ENCODE data around the gene ILK. TPM values are rescaled to one million over a fixed set of nuclear protein-coding genes. Genes with fewer than 3 reads are reported as not detected.

ILK gene
- total RNA-seq, 2 donors from 2014 or later: 125 to 136 TPM

DNA sequence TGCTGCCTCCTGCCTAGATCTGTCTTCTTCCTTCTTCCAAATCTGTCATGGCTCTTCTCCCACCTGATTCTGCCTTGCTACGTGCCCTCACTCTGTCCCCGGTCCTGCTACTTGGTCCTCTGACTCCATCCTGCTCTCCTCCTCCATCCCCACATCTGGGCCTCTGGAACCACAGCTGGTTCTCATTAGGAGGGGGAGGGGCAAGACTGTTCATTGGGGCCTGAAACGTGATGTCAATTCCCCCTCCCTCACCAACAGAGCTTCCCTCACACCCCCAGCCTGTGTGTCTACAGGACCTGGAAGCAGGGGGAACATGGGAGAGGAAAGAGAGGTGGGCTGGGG, 43.0 kb downstream of the ILK start:
- Mint-ChIP-seq H3K9me3 (no peaks in the 10 kb centered on the region), H3K27me3 (ENCODE audit: insufficient read depth) (no peaks in the 10 kb centered on the region), H3K27ac (no peak overlapping the region), H3K4me1 (no peaks in the 10 kb centered on the region), H3K4me3 (no peak overlapping the region), H3K36me3 (ENCODE audit: low read depth) (no peaks in the 10 kb centered on the region)
- Histone ChIP-seq H3K4me1 (ENCODE audit: control insufficient read depth, insufficient read depth, low read length) (no peaks in the 10 kb centered on the region), H3K27ac (ENCODE audit: low read depth, low read length) (no peak overlapping the region), H3K4me3 (ENCODE audit: low read length) (no peak overlapping the region), H3K9me3 (ENCODE audit: control insufficient read depth, low read length) (no peaks in the 10 kb centered on the region), H3K27me3 (ENCODE audit: control insufficient read depth, insufficient read depth, low read length, poor library complexity, severe bottlenecking) (no peaks in the 10 kb centered on the region), H3K36me3 (ENCODE audit: control insufficient read depth, insufficient read depth, low read length) (peaks cover 3% of the 10 kb centered on the region), H3K9ac (ENCODE audit: extremely low read depth, low read length, poor library complexity, severe bottlenecking) (no peak overlapping the region)
- 78% methylated on average over 2 of the region's 3 CpGs; no CpG with 5 or more reads in 1 of the 2 experiments for WGBS, 2 experiments (ENCODE audit: insufficient coverage in 1 of 2, insufficient read length in 1 of 2)
- TF ChIP-seq, protein P1, sequence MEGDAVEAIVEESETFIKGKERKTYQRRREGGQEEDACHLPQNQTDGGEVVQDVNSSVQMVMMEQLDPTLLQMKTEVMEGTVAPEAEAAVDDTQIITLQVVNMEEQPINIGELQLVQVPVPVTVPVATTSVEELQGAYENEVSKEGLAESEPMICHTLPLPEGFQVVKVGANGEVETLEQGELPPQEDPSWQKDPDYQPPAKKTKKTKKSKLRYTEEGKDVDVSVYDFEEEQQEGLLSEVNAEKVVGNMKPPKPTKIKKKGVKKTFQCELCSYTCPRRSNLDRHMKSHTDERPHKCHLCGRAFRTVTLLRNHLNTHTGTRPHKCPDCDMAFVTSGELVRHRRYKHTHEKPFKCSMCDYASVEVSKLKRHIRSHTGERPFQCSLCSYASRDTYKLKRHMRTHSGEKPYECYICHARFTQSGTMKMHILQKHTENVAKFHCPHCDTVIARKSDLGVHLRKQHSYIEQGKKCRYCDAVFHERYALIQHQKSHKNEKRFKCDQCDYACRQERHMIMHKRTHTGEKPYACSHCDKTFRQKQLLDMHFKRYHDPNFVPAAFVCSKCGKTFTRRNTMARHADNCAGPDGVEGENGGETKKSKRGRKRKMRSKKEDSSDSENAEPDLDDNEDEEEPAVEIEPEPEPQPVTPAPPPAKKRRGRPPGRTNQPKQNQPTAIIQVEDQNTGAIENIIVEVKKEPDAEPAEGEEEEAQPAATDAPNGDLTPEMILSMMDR (conservative IDR thresholded peaks at IDR 0.05): no peak
- peak; percentile 47 for DNase-seq

DNA sequence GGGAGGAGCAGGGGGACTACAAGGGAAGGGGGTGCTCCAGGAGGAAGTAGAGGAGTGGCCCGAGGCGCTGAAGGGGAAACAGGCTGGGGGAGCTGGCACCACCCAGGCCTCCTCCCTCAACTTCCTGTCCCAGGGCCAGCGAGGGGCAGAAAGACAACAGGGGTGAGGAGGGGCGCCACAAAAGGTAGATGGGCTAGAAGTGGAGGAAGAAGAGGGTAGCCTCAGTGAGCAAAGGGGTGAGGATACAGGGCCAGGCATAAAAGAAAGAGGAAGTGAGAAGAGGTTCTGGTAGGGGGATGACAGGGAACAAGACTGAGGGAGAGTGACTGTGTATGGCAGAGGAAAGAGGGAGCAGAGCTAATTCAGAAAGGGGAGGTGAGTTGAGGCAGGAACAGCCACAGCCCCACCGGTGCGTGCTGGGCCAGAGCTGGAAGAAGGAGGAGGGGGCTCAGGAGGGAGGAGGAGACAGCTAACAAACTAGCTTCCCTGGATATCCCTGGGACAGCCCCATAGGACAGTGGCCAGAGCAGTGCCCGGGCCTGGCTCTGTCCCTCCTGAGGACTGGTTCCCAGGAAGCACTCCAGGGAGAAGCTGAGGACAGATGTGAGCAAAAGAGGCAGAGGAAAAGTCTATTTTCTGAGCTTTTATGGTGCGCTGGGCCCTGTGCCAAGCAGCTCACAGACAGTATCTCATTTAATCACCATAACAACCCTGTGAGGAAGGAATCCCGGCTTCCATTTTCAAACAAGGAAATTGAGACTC, 43.5 kb downstream of the ILK start:
- no peaks in the 10 kb centered on the region for H3K27me3 Mint-ChIP-seq (ENCODE audit: insufficient read depth)
- no peak overlapping the region for H3K27ac Mint-ChIP-seq
- H3K4me3 Mint-ChIP-seq: no peak overlapping the region
- DNase-seq: peak; percentile 53
- Histone ChIP-seq H3K9ac (ENCODE audit: extremely low read depth, low read length, poor library complexity, severe bottlenecking) (no peak overlapping the region), H3K4me3 (ENCODE audit: low read length) (no peak overlapping the region), H3K36me3 (ENCODE audit: control insufficient read depth, insufficient read depth, low read length) (peaks cover 3% of the 10 kb centered on the region), H3K27me3 (ENCODE audit: control insufficient read depth, insufficient read depth, low read length, poor library complexity, severe bottlenecking) (no peaks in the 10 kb centered on the region), H3K4me1 (ENCODE audit: control insufficient read depth, insufficient read depth, low read length) (no peaks in the 10 kb centered on the region), H3K27ac (ENCODE audit: low read depth, low read length) (no peak overlapping the region), H3K9me3 (ENCODE audit: control insufficient read depth, low read length) (no peaks in the 10 kb centered on the region)
- WGBS, 2 experiments (ENCODE audit: insufficient coverage in 1 of 2, insufficient read length in 1 of 2): 59 to 79% methylated on average over 6 to 8 of the region's 9 CpGs
- no peaks in the 10 kb centered on the region for H3K9me3 Mint-ChIP-seq
- no peaks in the 10 kb centered on the region for H3K36me3 Mint-ChIP-seq (ENCODE audit: low read depth)
- TF ChIP-seq, protein P1 (conservative IDR thresholded peaks at IDR 0.05): no peak
- H3K4me1 Mint-ChIP-seq: no peaks in the 10 kb centered on the region

DNA sequence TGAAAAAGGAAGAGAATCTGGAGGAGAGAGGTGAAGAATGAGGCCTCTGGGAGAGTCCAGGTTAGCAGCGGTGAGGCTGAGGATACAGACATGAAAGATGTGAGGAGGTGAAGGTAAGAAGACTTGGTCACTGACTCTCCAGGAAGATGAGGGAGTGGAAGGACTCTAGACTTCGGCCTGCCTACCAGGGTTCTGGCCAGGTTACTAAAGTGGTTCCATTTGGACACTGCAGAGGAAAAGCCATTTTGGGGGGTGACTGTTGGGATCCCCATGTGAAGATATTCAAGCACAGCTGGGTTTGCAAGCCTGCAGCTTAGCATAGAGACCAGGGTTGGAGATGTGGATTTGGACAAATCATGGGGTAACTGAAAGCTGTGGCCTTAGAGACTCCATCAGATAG, 44.3 kb downstream of the ILK start:
- no peak overlapping the region for H3K9ac ChIP-seq (ENCODE audit: extremely low read depth, low read length, poor library complexity, severe bottlenecking)
- TF ChIP-seq, protein P1 (conservative IDR thresholded peaks at IDR 0.05): no peak

More for the DNA sequence above, 44.3 kb downstream of the ILK start:
- Mint-ChIP-seq H3K36me3 (ENCODE audit: low read depth) (no peaks in the 10 kb centered on the region), H3K27ac (no peak overlapping the region), H3K4me3 (no peak overlapping the region), H3K27me3 (ENCODE audit: insufficient read depth) (no peaks in the 10 kb centered on the region), H3K9me3 (no peaks in the 10 kb centered on the region), H3K4me1 (no peaks in the 10 kb centered on the region)
- no peak overlapping the region for H3K4me3 ChIP-seq (ENCODE audit: low read length)
- H3K27ac ChIP-seq (ENCODE audit: low read depth, low read length): no peak overlapping the region
- H3K9me3 ChIP-seq (ENCODE audit: control insufficient read depth, low read length): no peaks in the 10 kb centered on the region
- peaks cover 3% of the 10 kb centered on the region for H3K36me3 ChIP-seq (ENCODE audit: control insufficient read depth, insufficient read depth, low read length)
- 90 to 92% methylated on average over 2 of the region's 2 CpGs for WGBS, 2 experiments (ENCODE audit: insufficient coverage in 1 of 2, insufficient read length in 1 of 2)
- peak; percentile 28 for DNase-seq
- H3K27me3 ChIP-seq (ENCODE audit: control insufficient read depth, insufficient read depth, low read length, poor library complexity, severe bottlenecking): no peaks in the 10 kb centered on the region
- H3K4me1 ChIP-seq (ENCODE audit: control insufficient read depth, insufficient read depth, low read length): no peaks in the 10 kb centered on the region

Measured in endodermal cell (in vitro differentiated cells).